HK-2 (cell line): ENCODE data around the gene LSM10.

Experiments
- DNase-seq: peaks from one replicate; pipeline ENCODE4 v3.0.0-alpha.2; 2018; ENCODE audit not compliant: unreplicated experiment

Gene LSM10

DNA sequence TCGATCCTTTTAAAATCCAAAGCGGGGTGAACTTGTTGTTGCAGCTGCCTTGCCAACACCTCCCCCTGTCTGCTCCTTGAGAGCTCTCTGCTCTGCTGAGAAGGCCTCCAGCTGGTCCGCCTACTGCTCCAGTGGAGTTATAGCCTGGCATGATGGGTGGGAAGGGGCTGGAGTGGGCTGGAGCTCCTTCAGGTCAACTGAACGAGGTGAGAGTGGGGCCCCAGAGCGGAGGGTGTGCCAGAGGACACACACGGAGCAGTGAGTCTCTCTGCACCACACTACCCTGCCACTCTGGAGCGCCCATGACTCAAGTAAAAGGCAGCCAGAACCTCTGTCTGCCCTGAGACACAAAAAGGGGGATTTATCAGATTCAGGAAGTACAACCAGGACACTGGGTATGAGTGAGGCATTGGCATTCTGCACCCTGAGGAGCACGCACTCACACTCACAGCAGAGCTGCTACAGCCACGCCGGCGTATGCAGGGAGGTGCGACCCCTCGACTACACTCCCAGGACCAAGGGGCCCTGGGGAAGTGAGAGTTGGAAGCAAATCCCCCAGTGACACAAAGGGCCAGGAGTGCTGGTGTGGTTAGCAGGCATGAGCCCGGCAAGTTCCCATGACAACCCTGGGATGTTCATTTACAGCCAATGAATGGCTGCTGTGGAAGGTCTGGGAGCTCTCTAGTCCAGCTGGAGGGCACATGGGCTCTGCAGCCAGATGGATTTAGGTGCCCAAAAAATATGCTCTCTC is 46.3 kb downstream of the LSM10 start:
- peak; percentile 81 for DNase-seq

DNA sequence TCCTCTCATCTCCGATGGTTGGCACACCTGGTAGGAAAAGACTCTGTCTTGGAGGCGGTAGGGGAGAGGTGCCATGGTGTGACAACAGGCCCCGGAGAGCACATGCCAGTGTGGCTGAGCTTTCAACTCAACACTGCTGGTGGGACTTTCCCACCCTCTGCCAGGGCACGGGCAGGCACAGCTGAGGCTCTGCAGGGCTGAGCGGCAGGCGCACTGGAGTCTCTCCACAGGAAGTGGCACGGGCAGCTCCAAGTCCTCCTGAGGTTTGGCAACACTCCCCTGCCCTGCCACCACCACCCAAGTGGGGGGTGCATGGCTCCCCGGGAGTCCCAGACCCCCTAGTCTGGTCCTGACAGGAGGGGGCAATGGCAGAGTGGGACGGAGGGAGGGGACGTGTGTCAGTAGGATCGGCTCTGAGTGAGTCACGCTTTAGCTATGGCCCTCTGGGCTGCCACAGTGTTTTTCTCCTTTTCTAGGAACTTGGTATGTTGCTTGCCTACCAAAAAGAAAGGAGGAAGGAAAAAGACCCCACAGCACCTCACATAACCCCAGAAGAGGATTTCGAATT is 47.0 kb downstream of the LSM10 start:
- DNase-seq: peak; percentile 79

DNA sequence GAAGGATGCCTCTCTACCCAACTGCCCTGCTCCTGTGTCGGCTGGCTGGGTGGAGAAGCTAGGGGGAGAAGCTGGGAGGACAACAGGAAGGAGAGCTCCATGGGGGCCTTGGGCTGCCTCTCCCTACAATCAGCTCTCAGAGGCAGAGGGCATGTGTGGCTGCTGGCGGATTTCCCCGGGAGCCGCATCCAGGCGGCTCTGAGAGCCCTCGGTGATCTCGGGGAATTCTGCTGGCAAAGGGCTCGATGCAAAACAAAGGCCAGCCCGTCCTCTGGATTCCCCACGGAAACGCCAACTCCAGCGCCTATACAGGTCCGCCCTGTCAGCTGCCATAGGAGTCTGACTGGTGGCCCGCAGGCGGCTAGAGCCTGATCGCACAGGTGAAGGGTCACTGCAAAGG is 47.9 kb downstream of the LSM10 start:
- no peak for DNase-seq

DNA sequence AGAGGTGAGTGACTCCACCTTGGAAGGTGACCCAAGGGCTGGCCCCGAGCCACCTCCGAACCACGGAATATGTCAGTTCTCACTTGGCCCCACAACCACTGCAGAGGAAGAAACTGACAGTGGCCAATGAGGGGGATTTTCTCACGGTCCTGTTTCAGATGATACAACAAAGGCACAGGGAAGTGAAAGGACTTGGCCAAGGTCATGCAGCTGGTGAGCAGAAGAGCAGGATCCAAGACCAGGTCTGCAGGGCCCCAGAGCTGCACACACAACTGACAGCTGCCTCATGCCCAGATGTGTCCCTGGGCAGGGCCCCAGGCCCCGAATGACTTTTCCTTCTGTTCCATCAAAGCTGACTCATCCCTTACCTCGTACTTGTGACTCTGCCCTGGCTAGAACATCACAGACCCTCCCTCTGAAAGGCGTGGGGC is 48.5 kb downstream of the LSM10 start:
- DNase-seq: no peak

DNA sequence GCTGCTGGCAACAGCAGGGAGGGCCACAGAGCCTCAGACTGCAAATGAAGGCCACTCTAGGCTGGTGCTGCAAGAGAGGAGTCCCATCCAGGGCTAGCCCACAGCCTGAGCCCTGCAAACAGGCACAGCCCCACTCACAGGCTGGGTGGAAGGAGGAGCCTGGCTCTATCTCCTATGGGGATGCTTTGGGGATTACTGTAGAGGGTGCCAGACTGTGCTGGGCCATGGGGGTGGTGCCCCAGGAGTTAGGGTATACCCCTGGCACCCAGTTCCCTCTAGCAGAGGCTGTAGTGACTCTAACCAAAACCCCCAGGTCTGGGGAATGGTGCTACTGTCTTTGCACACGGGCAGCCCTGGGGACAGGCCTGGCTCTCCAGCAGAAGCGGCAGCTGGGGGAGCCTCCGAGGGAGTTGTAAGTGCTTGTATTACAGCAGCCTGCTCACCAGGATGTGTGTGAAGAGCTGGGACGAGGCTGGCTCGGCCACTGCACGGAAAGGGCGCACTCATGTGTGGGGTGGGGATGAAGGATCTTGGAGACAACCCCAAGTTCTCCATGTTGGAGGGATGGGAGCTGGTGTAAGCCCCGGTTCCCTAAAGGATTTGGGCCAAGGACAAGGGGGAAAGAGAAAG is 50.9 kb downstream of the LSM10 start:
- DNase-seq: no peak

DNA sequence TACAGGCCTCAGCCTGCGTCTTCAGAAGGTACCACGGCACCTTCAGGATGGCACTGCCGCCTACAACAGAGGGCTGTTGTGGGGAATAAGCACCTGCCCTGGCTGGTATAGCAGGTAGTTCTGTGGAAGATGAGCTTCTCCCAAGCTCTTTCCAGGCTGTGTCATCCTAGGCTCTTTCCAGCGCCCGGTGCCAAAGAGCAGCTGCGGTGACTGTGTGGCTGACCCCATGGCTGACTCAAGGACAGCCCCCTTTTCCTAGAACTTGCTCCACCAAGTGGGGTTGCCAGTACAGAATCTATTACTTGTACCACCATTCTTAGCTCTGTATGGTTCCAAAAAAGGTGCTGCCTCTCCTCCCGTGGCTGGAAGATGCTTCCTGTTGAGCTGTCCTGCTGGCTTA is 52.4 kb downstream of the LSM10 start:
- no peak for DNase-seq

DNA sequence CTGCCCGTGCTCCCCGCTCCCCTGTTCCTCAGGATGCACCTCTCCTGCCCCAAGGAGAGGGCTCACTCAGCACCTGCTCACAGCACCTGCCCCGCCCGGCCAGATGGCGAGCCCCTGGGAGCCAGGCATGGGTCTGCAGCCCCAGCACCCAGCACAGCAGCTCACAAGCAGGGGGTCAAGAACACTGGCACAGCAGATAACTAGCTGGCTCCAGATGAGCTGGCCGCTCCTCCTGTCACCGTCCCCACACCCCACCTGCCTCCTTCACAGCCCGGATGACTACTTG is 53.4 kb downstream of the LSM10 start:
- no peak for DNase-seq

DNA sequence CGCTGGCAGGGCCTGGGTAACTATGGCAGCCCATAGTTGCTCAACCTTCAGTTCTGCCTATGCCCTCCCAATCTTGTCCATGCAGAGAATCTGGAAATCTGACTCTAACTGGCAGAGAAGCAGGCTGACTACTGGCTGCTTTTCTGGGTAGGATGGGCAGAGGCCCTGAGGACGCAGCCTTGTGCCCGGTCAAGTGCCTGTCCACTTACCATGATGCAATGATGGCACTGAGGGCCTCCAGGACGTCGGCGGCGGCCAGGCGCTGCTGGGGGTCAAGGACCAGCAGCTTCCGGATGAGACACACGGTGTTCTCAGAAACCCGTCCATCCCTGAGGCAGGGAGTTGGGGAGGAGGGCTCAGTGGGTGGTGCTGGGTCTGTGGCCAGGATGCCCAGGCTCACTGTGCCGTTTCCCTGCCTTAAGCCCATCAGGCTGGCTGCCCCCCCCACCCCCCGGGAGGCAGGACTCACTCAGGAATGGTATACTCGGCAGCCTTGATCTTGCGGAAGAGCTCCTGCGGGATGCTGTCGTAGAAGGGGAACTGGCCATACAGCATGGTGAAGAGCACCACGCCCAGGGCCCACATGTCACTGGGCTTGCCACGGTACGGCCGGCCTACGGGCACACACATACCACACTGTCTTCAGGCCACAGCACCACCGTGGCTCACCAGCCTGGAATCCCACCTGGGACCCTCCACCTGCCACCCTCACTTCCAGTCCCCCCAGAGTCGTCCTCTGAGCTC is 53.9 kb downstream of the LSM10 start:
- no peak for DNase-seq
